Renal cortex interstitium (tissue), 15 donors: ENCODE measurements around the gene TEC. TPM values are rescaled to one million over a fixed set of nuclear protein-coding genes. Genes with fewer than 3 reads are reported as not detected.
A peak's percentile ranks its signal among the peaks of the same experiment; 100 is the strongest.
"Not testable (repeated sequence)": the region's sequence is repeated elsewhere in the genome, so short reads cannot be mapped to it uniquely, and the experiment has no call there.

Source experiments
- DNase-seq, 11 donors: peaks; one replicate each; pipeline ENCODE4 v3.0.0-alpha.2; 2013; ENCODE audit warnings: low read depth in 9 of 11, low spot score in 4 of 11; ENCODE audit errors: extremely low read depth in 1 of 11
- long read RNA-seq, 16 experiments: transcript quantifications; one replicate each; lab custom pipeline, GENCODE V29; 2026
- polyA plus RNA-seq, 3 donors: library from polyadenylated mRNA; unstranded; fragments of 120-200 nt; gene quantifications; one replicate each; pipeline ENCODE4 v1.2.1, GENCODE V29; 2013; ENCODE audit not compliant: insufficient read length in 3 of 3

TEC gene
- polyA plus RNA-seq = 1 to 10 TPM; 3.1 to 5.5 (median 4.5) TPM
- long read RNA-seq, donor 1 = 0 reads
- long read RNA-seq, donor 2 = 0 reads
- long read RNA-seq, donor 3 = 0 reads
- long read RNA-seq, donor 4 = 0 reads
- long read RNA-seq, donor 5 = 0 reads
- long read RNA-seq, donor 6 = 0 reads
- long read RNA-seq, donor 7 = 0 reads
- long read RNA-seq, donor 8 = 0 reads
- long read RNA-seq, donor 9 = 0 reads
- long read RNA-seq, donor 10 = 0 reads
- long read RNA-seq, donor 11 = 0 reads
- long read RNA-seq, donor 12 = 0 reads
- long read RNA-seq, donor 13 = 0 reads
- long read RNA-seq, donor 14 = 0 reads
- long read RNA-seq, donor 15 = 0 reads
- long read RNA-seq, donor 16 = 0 reads

DNA sequence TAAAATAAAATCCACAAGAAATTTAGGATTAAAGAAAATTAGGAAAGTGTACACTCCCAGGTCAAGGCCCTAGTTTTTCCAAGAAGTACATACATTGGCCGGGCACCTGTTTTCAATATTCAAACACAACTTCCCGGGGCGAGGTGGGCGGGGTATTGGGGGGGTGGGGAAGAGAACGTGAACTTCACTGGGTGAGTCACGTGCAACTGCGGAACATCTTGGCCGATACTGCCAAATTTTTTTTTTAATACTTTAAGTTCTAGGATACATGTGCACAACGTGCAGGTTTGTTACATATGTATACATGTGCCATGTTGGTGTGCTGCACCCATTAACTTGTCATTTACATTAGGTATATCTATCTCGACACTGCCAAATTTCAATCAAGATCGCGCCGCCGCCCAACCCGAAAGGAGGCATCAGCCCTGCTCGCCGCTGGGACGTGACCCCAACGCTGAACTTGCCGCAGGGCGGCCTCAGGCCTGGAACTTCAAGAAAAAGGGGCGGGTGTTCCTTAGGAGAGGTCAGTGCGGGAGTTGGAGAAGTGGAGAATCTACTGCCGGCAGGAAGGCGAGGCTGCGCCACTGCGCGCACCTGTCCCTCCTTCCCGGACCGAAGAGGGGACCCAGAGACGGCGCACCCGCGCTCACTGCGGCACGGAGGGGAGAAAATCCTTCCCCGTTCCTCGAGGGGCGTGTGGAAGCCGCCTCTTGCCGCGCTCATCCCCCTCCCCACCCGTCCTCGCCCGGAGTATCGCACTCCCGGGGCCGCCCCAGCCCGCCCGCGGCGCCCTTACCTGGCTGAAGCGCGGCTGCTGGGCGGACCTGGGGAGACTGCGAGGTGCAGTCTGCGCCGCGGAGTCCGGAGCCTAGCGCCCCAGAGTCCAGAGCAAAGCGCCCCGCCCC, at the start of gene TEC:
TSS of gene TEC (minus strand) at position 883 of the 905 bp plus-strand sequence. CDS start 41,224 bp downstream, outside the sequence.
- peak in 8 of 11 donors; percentile 1 to 34 (median 24) for DNase-seq

DNA sequence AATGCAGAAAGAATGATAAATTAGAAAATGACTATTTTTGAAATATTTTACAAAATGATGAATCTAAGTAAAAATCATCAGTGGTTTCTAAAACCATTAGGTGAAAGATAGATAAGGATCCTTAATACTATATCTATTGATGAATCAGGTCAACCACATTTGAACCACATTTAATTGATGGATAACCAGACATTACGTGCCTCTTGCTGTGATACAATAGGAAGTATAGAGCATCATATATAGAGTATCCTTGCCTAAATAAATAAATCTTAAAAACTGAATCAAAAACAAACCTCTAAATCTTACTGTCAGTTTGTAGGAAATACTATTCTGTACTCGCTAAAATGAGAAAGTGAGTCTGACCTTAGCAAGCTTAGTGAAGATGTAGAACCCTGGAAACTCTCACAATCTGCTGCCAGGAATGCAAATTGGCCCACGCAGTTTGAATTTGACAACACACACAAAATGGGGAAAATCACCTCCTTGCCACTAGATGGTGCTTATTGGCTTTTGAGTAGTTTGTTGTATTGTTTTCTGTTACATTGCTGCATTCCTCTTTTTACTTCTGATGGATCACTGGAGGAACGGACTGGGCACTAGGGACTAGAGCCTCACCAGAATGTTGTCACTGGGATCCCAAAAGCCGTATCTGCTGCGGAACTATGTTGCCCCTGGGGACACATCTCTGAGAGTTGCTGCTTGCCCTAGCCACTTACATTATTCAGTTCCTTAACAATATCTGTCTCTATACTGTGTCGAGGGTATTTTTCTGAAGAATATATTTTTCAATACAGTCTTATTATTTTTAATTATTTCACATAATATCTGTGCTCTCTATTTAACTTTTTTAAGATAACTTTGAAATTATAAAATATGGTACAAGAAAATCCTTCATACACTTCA, 46.3 kb upstream of the TEC start:
- DNase-seq = peak in 2 of 11 donors; percentile 23 to 25

DNA sequence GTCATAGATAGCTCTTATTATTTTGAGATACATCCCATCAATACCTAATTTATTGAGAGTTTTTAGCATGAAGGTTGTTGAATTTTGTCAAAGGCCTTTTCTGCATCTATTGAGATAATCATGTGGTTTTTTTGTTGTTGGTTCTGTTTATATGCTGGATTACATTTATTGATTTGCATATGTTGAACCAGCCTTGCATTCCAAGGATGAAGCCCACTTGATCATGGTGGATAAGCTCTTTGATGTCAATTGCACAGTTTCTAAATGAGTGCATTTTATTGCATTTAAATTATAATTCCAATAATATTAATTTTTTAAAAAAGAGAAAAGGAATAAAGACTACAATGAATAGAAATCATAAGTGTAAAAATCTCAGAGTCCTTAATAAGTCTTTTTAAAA, 45.1 kb upstream of the TEC start:
- DNase-seq = not testable (repeated sequence)

DNA sequence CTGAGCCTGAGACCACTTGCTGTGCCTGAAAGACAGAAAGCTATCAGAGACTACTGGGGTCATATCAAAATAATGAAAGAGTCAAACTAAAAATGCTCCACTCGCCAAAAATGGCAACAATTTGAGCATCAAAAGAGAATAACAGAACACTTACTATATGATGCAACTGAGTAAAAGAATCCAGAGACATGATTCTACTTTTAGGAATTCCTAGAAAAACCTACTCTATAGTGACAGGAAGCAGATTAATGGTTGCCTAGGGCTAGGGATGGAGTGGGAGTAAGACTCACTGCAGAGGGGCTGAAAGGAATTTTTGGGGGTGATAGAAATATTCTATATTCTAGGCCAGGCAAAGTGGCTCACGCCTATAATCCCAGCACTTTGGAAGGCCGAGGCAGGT, 42.3 kb upstream of the TEC start:
- no peak for DNase-seq

DNA sequence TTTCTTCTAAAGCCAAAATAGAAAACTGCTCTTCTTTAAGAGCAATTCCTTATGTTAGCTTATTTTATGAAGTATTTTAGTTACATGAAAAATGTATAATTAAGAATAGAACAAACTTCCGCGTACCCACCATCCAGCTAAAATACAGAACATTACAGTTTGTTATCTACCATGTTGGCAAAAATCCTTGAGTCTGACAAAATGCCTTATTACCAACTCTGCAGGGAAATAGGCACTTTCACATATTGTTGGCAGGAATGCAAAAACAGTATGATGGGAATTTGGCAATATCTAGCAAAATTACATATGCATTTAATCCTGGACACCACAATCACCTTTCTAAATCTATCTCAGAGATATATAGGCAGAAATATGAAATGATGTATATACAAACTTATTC, 39.3 kb upstream of the TEC start:
- DNase-seq = no peak

DNA sequence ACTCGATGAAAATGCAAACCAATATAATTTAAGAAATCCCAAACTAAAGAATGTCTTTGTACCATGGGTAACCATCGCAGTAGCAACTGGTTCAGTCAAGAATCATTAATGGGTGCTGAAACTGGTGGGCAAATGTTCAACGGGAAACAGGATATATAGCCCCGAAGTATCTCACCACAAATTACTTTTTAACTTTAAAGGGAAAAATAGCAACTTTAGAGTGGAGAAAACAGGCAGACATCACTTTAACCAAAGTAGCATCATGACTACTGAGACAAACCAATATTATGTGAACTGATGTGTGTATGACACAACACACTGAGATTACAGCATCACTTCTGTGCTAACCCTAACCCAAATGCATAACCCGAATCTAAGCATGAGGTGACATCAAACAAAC, 37.9 kb upstream of the TEC start:
- no peak for DNase-seq

DNA sequence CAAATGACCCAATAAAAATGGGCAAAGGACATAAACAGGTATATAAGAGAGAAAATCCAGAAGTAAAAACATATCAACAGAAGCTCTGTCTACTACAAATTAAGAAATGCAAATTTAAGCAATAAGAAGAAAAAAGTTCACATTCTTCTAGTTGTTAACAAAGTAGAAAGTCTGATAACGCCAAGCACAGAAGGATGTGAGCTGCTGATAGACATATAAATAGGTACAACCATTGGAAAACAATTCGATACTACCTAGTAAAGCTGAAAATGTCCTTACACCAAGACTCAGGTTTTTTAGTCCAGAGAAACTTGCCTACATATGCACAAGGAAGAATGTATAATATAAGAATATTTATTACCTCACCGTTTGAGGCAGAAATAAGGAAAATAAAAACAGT, 35.9 kb upstream of the TEC start:
- DNase-seq = no peak

DNA sequence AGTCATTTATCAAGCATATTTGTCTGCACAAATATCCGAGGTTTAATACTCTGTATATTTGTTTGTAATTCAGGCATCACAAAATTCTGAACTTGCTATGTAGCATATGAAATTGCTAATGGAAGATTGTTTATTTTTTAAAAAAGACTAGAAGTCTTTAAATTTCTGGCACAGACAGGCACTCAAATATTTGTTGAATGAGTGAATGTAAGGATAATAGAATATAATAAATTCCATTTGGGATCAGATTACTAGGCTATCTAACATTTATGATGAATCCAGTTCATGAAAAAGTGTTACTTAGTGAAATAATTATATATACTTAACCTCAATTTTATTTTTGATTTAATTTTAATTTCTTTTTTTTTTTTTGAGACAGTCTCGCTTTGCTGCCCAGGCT, 30.4 kb upstream of the TEC start:
- no peak for DNase-seq

DNA sequence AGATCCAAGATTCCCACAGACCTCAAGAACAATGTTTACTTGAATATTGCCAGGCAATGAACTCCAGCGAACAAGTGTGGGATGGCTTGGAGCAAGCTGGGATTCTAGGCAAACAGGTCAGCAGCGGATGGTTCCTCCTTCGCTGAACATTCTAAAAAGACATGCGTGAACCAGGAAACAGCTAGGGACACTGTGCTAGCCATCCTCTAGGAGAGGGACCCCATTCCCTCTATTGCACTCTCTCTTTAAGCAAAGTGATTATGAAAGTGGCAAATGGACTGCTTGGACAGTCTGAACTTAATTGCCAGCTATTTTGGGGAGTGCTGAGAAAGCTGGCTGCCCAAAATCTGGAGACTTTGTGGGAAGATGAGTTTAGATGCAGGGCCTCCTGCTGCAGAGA, 29.9 kb upstream of the TEC start:
- no peak for DNase-seq

DNA sequence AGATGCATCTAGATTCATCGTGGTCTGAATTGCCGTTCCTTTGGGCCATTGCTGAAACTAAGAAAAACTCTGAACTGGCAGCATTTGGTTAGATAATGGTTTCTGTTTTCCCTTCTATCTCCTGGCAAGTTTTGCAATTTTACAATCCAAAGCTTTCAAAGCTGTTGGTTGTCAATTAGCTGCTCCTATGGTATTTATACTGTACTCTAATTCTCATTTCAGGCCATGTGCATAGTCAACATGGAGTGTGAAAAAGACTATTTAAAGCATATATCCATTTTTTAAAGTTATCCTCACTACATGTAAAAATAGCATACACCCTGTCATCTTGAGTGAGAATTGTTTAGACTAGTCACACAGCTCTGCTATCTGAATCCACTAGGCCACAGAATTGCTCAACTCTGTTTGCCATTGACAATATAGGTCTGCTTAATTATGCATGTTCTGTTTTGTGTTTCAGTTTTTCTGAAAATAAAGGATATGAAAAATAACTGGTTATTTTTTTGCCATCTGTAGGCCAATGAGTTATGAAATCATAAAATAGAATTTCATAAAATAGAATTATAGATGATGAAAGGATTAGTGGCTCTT, 27.7 kb upstream of the TEC start:
- no peak for DNase-seq

DNA sequence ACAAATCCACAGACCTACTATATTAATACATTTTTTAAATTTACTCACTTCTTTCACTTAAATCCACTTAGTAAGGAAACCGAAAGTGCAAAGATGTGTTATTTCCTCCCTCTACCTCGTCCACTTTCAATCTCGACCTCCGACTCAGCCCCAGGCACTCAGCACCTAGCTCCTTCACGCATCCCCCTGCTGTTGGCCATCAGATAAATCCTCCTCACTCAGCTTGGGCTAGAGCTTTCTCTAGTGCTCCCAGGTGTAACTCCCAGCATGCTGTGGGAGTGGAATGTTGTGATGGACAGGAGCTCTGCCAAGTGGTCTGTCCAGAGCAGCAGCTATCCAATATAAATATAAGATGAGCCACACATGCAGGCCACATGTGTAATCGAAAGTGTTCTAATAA, 26.7 kb upstream of the TEC start:
- no peak for DNase-seq

DNA sequence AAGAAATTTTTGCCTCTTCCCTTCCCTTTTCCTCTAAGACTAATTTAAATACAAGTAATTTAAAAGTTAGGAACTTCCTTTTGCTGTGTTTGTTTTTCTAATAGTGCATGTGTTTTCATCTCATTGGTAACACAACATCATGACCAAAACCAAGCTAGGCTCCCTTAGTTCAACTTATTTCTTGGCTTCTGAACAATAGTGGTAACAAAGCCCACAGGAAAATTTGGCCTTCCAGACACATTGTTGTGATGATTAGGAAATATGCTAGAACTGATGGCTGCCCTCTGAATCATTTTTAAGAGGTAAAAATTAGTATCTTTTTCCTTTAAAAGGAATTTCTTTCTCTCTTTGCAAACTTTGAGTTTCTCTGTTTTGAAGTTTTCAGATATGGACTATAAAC, 25.5 kb upstream of the TEC start:
- no peak for DNase-seq

DNA sequence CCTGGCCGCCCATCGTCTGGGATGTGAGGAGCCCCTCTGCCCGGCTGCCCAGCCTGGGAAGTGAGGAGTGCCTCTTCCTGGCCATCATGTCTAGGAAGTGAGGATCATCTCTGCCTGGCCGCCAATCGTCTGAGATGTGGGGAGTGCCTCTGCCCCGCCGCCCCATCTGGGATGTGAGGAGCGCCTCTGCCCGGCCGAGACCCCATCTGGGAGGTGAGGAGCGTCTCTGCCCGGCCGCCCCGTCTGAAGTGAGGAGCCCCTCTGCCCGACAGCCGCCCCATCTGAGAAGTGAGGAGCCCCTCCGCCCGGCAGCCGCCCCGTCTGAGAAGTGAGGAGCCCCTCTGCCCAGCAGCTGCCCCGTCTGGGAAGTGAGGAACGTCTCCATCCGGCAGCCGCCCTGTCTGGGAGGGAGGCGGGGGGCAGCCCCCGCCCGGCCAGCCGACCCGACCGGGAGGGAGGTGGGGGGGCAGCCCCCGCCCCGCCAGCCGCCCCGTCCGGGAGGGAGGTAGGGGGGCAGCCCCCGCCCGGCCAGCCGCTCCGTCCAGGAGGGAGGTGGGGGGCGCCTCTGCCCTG, 22.7 kb upstream of the TEC start:
- DNase-seq = not testable (repeated sequence)

DNA sequence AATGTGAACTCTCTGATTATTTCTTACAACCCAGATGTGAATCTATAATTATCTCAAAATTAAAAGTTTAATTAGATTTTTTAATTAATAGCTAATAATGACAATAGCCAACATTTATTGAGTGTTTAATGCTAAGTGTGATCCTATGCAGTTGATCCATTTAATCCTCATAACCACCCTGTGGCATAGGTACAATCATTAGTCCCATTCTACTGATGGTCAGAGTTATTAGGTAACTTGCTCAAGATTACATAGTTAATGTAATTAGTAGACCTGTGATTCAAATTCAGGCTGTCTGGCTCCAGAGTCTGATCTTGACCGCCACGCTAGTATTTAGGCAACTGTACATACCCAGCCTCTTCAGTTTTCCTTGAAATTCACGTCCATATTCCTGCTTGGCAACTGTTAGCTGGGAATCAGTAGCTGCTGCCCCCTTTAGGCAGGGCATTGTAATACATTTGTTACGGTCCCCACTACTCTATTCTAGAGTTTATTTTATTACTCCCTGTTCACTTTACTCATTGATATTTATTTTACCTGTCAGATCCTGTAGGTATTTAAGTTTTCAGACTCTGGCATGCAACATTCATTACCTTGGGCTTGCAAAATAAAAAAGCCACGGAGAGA, 20.6 kb upstream of the TEC start:
- no peak for DNase-seq

DNA sequence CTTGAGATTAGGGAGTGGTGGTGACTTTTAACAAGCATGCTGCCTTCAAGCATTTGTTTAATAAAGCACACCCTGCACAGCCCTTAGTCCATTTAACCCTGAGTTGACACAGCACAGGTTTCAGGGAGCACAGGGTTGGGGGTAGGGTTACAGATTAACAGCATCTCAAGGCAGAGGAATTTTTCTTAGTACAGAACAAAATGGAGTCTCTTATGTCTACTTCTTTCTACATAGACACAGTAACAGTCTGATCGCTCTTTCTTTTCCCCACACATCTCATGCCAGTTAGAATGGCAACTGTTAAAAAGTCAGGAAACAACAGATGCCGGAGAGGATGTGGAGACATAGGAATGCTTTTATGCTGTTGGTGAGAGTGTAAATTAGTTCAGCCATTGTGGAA, 16.4 kb upstream of the TEC start:
- DNase-seq = not testable (repeated sequence)

DNA sequence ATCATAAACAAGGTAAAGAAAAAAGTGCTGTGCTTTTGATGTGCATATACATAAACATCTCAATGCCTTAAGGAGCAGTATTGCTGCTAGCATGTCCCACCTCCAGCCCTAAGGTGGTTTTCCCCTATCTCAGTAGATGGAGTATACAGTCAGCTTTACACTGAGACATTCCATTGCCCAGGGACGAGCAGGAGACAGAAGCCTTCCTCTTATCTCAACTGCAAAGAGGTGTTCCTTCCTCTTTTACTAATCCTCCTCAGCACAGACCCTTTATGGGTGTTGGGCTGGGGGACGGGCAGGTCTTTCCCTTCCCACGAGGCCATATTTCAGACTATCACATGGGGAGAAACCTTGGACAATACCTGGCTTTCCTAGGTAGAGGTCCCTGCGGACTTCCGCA, 16.0 kb upstream of the TEC start:
- not testable (repeated sequence) for DNase-seq

DNA sequence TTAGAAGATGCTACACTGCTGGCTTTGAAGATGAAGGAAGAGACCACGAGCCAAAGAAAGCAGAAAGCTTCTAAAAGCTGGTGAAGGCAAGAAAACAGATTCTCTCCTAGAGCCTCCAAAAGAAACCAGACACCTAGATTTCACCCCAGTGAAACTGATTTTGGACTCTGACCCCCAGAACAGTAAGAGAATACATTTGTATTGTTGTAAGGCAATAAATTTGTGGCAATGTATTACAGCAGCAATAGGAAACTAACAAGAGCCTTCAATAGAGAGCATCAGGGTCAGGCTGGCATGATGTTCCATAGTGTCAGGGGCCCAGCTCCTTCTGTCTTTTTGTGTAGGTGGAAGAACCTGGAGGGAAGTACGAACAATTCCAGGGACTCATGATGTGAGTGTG, 6.0 kb upstream of the TEC start:
- DNase-seq = no peak

DNA sequence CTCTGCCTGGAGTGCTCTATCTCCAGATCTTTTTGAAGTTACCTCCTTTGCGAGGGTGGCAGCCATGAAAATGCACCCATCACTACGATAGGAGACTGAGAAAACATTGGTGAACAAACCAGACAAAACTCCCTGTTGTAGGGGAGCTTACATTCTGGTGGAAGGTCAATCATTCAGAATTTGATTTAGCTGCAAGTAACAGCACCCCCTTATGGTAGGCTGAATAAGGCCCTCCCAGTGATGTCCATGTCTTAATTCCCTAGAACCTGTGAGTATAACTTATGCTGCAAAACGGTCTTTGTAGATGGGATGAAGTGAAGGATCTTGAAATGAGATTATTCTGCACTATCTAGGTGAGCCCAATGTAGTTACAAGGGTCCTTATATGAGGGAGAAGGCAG, 5.6 kb upstream of the TEC start:
- no peak for DNase-seq
